ENCODE results near the gene ZNF19.
"Not testable (repeated sequence)": the region's sequence is repeated elsewhere in the genome, so short reads cannot be mapped to it uniquely, and the experiment has no call there.

Gene ZNF19

GRCh38 chr16:71489122-71489521, at the start of gene ZNF19:
ZNF19 (minus strand) TSS chr16:71489324; CDS start chr16:71482114, 7,210 bp downstream.
- no peak for DNase-seq

- DNase-seq, result no peak
Measured at GRCh38 chr16:71537643-71538042, 48.5 kb upstream of the ZNF19 start.

DNA sequence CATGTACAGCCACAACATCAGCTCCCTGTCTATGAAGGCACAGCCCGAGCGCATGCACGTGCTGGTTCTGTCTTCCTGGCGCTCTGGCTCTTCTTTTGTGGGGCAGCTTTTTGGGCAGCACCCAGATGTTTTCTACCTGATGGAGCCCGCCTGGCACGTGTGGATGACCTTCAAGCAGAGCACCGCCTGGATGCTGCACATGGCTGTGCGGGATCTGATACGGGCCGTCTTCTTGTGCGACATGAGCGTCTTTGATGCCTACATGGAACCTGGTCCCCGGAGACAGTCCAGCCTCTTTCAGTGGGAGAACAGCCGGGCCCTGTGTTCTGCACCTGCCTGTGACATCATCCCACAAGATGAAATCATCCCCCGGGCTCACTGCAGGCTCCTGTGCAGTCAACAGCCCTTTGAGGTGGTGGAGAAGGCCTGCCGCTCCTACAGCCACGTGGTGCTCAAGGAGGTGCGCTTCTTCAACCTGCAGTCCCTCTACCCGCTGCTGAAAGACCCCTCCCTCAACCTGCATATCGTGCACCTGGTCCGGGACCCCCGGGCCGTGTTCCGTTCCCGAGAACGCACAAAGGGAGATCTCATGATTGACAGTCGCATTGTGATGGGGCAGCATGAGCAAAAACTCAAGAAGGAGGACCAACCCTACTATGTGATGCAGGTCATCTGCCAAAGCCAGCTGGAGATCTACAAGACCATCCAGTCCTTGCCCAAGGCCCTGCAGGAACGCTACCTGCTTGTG, 47.8 kb upstream of the ZNF19 start:
- DNase-seq, result no peak

DNA sequence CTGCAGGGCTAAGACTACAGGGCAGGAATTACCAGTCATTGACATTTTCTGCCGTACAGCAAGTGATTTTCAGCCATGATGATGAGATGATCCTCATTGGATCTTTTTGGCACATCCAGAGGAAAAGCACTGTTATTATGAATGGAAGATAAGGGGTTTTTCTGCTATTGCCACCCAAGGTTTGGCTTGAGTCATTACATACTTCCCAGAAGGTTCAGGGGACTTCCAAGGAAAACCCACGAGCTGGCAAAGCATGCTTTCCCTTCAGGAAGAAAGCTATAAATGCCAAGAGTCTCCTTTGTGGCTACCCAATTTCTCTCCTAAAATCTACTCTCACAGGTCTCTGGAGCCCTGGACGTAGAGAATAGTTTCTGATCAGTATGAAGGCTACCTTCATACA, 43.2 kb upstream of the ZNF19 start:
- DNase-seq, result no peak

DNA sequence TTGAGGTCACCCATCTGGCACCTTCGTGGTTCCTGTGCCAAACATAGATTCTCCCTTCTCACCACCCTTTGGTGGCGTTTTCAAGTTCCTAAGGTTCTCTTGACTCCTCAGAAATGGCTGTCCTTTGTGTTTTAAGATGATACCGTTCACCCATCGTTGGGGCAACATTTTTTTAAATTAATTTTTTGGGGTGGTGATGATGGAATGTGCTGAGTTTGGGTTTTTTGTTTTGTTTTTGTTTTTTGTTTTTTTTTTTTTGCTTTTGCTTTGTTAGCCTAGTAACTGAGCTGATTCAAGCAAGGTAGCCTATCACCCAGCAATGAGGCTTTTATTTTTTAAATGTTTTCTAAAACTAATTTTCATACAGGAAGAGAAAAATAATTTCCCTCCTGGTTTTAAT, 39.7 kb upstream of the ZNF19 start:
- DNase-seq, result no peak

- DNase-seq, result no peak
Measured at GRCh38 chr16:71528257-71528656, 39.1 kb upstream of the ZNF19 start.

GRCh38 chr16:71526111-71526631, 37.0 kb upstream of the ZNF19 start, which contains the start of gene CHST4:
CHST4 (plus strand) TSS chr16:71526426; CDS start chr16:71536678, 10,252 bp downstream.
- no peak for DNase-seq

- DNase-seq, result no peak
Measured at GRCh38 chr16:71524566-71525553, 35.7 kb upstream of the ZNF19 start.

DNA sequence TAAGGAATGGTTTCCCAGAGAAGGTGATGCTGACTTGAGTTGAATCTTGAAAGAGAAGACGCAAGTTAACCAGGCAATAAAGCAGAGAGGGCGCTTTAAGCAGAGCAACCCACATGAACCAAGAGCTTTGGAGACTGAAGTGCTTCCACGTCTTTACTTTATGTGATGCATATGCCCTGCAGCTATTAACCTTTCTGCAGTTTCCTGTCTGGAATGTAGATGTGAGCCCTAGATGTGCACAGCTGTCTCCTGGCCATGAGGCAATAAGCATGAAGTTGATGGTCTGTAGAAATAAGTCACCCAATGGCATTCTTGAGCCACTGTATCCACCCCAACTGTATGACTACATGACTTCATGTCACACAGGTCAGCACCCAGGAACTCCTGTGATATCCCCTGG, 31.4 kb upstream of the ZNF19 start:
- no peak for DNase-seq

GRCh38 chr16:71515026-71515425, 25.9 kb upstream of the ZNF19 start:
- DNase-seq, result no peak

DNA sequence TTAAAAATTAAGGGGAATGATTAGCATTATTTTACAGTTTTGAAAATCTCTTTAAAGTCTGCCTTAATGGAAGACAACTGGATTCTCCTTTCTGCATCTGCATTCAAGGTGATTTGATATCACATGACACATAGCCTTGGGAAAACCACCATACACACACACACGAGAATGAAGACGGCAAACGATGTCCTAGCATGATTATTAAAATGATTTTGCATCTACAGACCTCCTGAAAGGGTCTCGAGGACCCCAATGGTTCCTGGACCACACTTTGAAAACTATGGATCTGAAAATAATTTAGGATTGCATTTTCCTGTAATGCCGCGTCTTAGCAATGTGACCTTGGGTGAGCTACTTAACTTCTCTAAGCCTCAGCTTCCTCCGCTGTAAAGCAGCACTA, 25.4 kb upstream of the ZNF19 start:
- DNase-seq, result no peak

DNA sequence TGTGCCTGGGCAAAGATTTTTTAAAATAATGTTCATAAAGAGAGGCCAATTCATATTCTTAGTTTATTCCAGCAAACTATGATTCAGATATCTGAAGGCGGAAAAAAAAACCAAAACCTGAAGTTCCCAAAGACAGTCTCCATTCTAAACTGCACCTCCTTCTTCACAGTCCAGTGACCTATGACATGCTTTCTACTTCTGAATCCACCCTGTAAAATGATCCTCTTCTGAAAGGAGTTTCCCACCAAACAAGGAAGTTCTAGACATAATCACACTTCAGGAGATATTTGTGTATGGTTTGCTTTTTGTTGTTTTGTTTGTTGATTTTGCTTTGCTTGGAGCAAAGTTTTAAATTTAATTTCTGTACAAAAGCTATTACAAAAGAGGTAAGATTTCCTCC, 24.2 kb upstream of the ZNF19 start:
- DNase-seq, result no peak

- DNase-seq, result no peak
Measured at GRCh38 chr16:71507061-71507460, 17.9 kb upstream of the ZNF19 start.

- no peak for DNase-seq
Measured at GRCh38 chr16:71504901-71505300, 15.8 kb upstream of the ZNF19 start.

DNA sequence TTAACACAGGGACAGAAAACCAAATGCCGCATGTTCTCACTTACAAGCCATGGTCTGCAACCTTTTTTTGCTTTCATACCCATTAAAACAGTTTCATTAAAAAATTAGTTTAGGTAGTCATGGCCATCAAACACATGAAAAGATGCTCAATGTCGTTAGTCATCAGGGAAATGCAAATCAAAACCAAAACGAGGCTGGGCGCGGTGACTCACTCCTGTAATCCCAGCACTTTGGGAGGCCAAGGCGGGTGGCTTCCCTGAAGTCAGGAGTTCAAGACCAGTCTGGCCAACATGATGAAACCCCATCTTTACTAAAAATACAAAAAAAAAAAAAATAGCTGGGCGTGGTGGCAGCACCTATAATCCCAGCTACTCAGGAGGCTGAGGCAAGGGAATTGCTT, 14.9 kb upstream of the ZNF19 start:
- not testable (repeated sequence) for DNase-seq

GRCh38 chr16:71501547-71501946, 12.4 kb upstream of the ZNF19 start:
- DNase-seq, result no peak

GRCh38 chr16:71500964-71501363, 11.8 kb upstream of the ZNF19 start:
- DNase-seq, result no peak

GRCh38 chr16:71499775-71500364, 10.7 kb upstream of the ZNF19 start:
- DNase-seq, result no peak

DNA sequence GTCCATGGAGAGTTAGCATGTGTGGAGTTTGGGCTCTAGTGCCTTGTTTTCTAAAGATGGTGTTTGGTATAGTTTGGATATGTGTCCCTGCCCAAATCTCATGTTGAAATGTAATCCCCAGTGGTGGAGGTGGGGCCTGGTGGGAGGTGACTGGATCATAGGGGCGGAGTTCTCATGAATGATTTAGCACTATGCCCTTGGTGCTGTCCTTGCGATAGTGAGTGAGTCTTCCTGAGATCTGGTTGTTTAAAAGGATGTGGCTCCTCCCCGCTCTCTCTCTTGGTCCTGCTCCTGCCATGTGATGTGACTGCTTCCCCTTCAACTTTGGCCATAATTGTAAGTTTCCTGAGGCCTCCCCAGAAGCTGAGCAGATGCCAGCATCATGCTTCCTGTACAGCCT, 8.9 kb upstream of the ZNF19 start:
- DNase-seq, result no peak

DNA sequence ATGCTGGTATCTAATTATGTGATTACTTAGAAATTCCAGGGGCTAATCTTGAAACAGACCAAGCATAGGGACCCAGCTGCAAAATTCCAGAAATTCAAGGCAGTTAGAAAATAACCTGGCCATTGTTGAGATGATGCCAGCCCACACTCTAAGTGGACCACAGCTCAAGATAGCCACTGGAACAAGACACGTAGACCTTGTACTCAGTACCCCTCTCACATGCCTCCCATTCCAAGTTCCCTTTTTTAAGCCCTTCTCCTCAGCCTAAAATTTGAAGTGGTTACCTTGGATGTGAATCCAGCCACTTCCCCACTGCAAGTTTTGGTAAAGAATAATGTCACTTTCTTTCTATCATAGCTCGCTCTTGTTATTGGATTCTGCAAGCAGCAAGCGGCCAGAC, 4.1 kb upstream of the ZNF19 start:
- no peak for DNase-seq

DNA sequence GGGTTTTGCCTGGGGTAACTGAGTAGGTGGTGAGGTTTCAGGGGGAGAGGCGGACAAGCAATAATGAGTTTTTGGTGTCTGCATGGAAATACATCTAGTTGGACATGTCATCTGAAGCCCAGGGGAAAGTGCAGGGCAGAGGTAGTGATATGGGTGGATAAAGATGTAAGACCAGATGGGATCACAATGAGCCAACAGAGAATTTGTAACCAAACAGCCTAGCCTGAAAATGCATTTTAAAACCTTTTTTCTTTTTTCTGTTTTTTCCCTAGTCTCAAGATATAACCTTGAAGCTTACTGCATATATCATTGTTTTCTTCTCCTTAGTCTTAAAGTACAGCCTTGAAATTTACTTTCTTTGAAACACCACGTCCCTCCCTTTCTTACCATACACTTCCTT, 3.7 kb upstream of the ZNF19 start:
- DNase-seq, result no peak

DNA sequence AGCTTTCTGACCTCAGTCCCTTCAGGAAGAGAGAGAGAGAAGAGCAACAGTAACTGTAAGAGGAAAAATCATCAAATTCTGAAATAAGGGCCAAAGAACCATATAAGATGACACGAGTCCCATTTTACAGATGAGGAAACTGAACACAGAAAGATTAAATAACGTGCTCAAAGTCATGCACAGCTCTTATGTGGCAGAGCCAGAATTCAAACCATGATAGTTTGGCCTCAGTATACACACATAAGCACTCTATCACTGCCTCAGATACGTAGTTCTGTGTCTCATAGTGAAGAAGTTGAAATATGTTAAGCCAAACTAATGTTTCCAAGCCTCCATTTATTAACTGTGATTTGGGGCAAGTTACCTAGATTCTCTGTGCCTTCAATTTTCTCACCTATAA, 1.9 kb upstream of the ZNF19 start:
- DNase-seq, result no peak

GRCh38 chr16:71490361-71490760, 1.2 kb upstream of the ZNF19 start:
- DNase-seq, result no peak
